Measurements from ENCODE around the gene KRTAP17-1.
"Not testable (repeated sequence)": the region's sequence is repeated elsewhere in the genome, so short reads cannot be mapped to it uniquely, and the experiment has no call there.

KRTAP17-1 gene

GRCh38 chr17:41315204-41315794 lies at the start of gene KRTAP17-1:
KRTAP17-1 (minus strand) TSS chr17:41315710; CDS start chr17:41315650, 60 bp downstream.
- no peak for DNase-seq

- DNase-seq = no peak
Observed at GRCh38 chr17:41363881-41364280, 48.4 kb upstream of the KRTAP17-1 start.

GRCh38 chr17:41360296-41360995 lies 44.9 kb upstream of the KRTAP17-1 start:
- DNase-seq = no peak

GRCh38 chr17:41354536-41354935 lies 39.0 kb upstream of the KRTAP17-1 start:
- no peak for DNase-seq

- DNase-seq = no peak
Observed at GRCh38 chr17:41352597-41353366, 37.3 kb upstream of the KRTAP17-1 start.

GRCh38 chr17:41351177-41351576 lies 35.7 kb upstream of the KRTAP17-1 start:
- no peak for DNase-seq

GRCh38 chr17:41350381-41350878 lies 34.9 kb upstream of the KRTAP17-1 start, which contains the start of gene KRT33A:
KRT33A (minus strand) TSS chr17:41350828; CDS start chr17:41350767, 61 bp downstream.
- not testable (repeated sequence) for DNase-seq

- no peak for DNase-seq
Observed at GRCh38 chr17:41347869-41348760, 32.6 kb upstream of the KRTAP17-1 start.

- not testable (repeated sequence) for DNase-seq
Observed at GRCh38 chr17:41346421-41346820, 30.9 kb upstream of the KRTAP17-1 start.

- no peak for DNase-seq
Observed at GRCh38 chr17:41345992-41346391, 30.5 kb upstream of the KRTAP17-1 start.

- DNase-seq = no peak
Observed at GRCh38 chr17:41343029-41343428, 27.5 kb upstream of the KRTAP17-1 start.

GRCh38 chr17:41340934-41341861 lies 25.7 kb upstream of the KRTAP17-1 start:
- DNase-seq = peak; percentile 21 to 26

GRCh38 chr17:41340494-41340893 lies 25.0 kb upstream of the KRTAP17-1 start:
- DNase-seq = no peak

GRCh38 chr17:41339571-41340172 lies 24.2 kb upstream of the KRTAP17-1 start:
- no peak for DNase-seq

- peak in 1 of 2 donors; percentile 19 for DNase-seq
Observed at GRCh38 chr17:41338961-41339485, 23.5 kb upstream of the KRTAP17-1 start.

- no peak for DNase-seq
Observed at GRCh38 chr17:41335747-41336146, 20.2 kb upstream of the KRTAP17-1 start.

- DNase-seq = no peak
Observed at GRCh38 chr17:41334385-41335305, 19.1 kb upstream of the KRTAP17-1 start.

GRCh38 chr17:41333836-41334235 lies 18.3 kb upstream of the KRTAP17-1 start:
- DNase-seq = no peak

- DNase-seq = no peak
Observed at GRCh38 chr17:41333098-41333497, 17.6 kb upstream of the KRTAP17-1 start.
